ENCODE data around the gene SMARCA4.

Gene SMARCA4

GRCh38 chr19:11007962-11008532, 47.2 kb downstream of the SMARCA4 start:
- Histone ChIP-seq H3K27ac (ENCODE audit: extremely low read depth, low read depth, low read length) (no peak overlapping the region), H3K9me3 (ENCODE audit: control insufficient read depth, insufficient read depth, low read depth, low read length) (no peaks in the 10 kb centered on the region), H3K4me1 (ENCODE audit: control insufficient read depth, insufficient read depth, low read length) (no peaks in the 10 kb centered on the region), H3K36me3 (ENCODE audit: control insufficient read depth in 2 of 2, insufficient read depth in 1 of 2, low read length in 2 of 2) (peaks cover 39 to 90% of the 10 kb centered on the region in 2 experiments; a peak in 2 of 3 replicates), H3K4me3 (ENCODE audit: low read depth, low read length) (no peak overlapping the region)
- TF ChIP-seq ZNF221 (tag by site-specific recombination; IDR thresholded peaks at IDR 0.05; ENCODE audit: borderline replicate concordance) (no peak), ZFP37 (tag by site-specific recombination; IDR thresholded peaks at IDR 0.05) (no peak), ZNF791 (tag by site-specific recombination; IDR thresholded peaks at IDR 0.05) (no peak), ZNF514 (tag by site-specific recombination; IDR thresholded peaks at IDR 0.05) (no peak), ZEB2 (tag by site-specific recombination; IDR thresholded peaks at IDR 0.05) (no peak)
- ChIA-PET POLR2A (interaction anchor here (0.6 kb wide), 1 partner anchor 33 kb away, joined by 5 read pairs; no protein-coding TSS in a partner anchor), CTCF (interaction anchor here (0.6 kb wide), 1 partner anchor 66 kb away, joined by 3 read pairs; no protein-coding TSS in a partner anchor)

- ChIA-PET CTCF (no interaction called here), POLR2A (no interaction called here)
- TF ChIP-seq ZFP37 (tag by site-specific recombination; IDR thresholded peaks at IDR 0.05) (no peak), ZNF175 (tag by site-specific recombination; IDR thresholded peaks at IDR 0.05) (no peak), ZNF623 (tag by site-specific recombination; IDR thresholded peaks at IDR 0.05) (no peak), ZFP69B (tag by site-specific recombination; IDR thresholded peaks at IDR 0.05) (no peak), ZNF280C (tag by site-specific recombination; IDR thresholded peaks at IDR 0.05) (no peak), ZNF561 (tag by site-specific recombination; IDR thresholded peaks at IDR 0.05; ENCODE audit: borderline replicate concordance) (no peak), ZNF785 (tag by site-specific recombination; IDR thresholded peaks at IDR 0.05) (no peak), ZNF423 (tag by site-specific recombination; IDR thresholded peaks at IDR 0.05) (no peak), ZBTB8A (tag by site-specific recombination; IDR thresholded peaks at IDR 0.05) (no peak), ZSCAN30 (tag by site-specific recombination; IDR thresholded peaks at IDR 0.05) (no peak), ZNF214 (tag by site-specific recombination; IDR thresholded peaks at IDR 0.05; ENCODE audit: borderline replicate concordance) (no peak), ZNF10 (tag by site-specific recombination; IDR thresholded peaks at IDR 0.05) (no peak), ZNF48 (tag by site-specific recombination; IDR thresholded peaks at IDR 0.05) (no peak), KLF9 (tag by site-specific recombination; IDR thresholded peaks at IDR 0.05; ENCODE audit: low read depth) (no peak), ZNF366 (tag by site-specific recombination; conservative IDR thresholded peaks at IDR 0.05) (no peak), MZF1 (tag by site-specific recombination; IDR thresholded peaks at IDR 0.05; ENCODE audit: borderline replicate concordance) (no peak), ZNF791 (tag by site-specific recombination; IDR thresholded peaks at IDR 0.05) (no peak), REST (tag by site-specific recombination; IDR thresholded peaks at IDR 0.05) (no peak), KLF7 (tag by site-specific recombination; IDR thresholded peaks at IDR 0.05; ENCODE audit: borderline replicate concordance) (no peak)
- TF ChIP-seq, protein P1, sequence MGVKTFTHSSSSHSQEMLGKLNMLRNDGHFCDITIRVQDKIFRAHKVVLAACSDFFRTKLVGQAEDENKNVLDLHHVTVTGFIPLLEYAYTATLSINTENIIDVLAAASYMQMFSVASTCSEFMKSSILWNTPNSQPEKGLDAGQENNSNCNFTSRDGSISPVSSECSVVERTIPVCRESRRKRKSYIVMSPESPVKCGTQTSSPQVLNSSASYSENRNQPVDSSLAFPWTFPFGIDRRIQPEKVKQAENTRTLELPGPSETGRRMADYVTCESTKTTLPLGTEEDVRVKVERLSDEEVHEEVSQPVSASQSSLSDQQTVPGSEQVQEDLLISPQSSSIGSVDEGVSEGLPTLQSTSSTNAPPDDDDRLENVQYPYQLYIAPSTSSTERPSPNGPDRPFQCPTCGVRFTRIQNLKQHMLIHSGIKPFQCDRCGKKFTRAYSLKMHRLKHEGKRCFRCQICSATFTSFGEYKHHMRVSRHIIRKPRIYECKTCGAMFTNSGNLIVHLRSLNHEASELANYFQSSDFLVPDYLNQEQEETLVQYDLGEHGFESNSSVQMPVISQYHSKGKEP (tag by site-specific recombination; IDR thresholded peaks at IDR 0.05): no peak
- H3K27ac ChIP-seq (ENCODE audit: extremely low read depth, low read depth, low read length): no peak overlapping the region
- H3K36me3 ChIP-seq (ENCODE audit: control insufficient read depth in 2 of 2, insufficient read depth in 1 of 2, low read length in 2 of 2): peaks cover 32 to 91% of the 10 kb centered on the region in 2 experiments; a peak in 2 of 3 replicates
- no peaks in the 10 kb centered on the region for H3K9me3 ChIP-seq (ENCODE audit: control insufficient read depth, insufficient read depth, low read depth, low read length)
- H3K4me1 ChIP-seq (ENCODE audit: control insufficient read depth, insufficient read depth, low read length): no peaks in the 10 kb centered on the region
- no peak overlapping the region for H3K4me3 ChIP-seq (ENCODE audit: low read depth, low read length)
Observed at GRCh38 chr19:11010041-11010440, 49.2 kb downstream of the SMARCA4 start.

Data from HEK293 (cell line).